Upper lobe of left lung (tissue), 6 donors: ENCODE results near the gene INPP4B. TPM values are rescaled to one million over a fixed set of nuclear protein-coding genes. Genes with fewer than 3 reads are reported as not detected.
"Not testable (repeated sequence)": the region's sequence is repeated elsewhere in the genome, so short reads cannot be mapped to it uniquely, and the experiment has no call there.

Source experiments
- ATAC-seq, 2 donors: fragments of 200-7000 bp; cut with Tn5 transposase; one replicate each; pipeline ENCODE4 v1.9.1; 2022; ENCODE audit warnings: mild to moderate bottlenecking in 2 of 2, moderate library complexity in 2 of 2; ENCODE audit not compliant: low FRiP score in 2 of 2
- DNase-seq, 2 donors: peaks; one replicate each; pipeline ENCODE4 v3.0.0-alpha.2; 2019 to 2020
- H3K27ac ChIP-seq, 4 donors: fragments of 200-600 bp; sonication (generic); one replicate each; pipeline ENCODE4 v1.5.1; 2016 to 2019
- H3K27me3 ChIP-seq, 4 donors: fragments of 200-600 bp; sonication (generic); one replicate each; pipeline ENCODE4 v1.5.1; 2017 to 2019
- H3K36me3 ChIP-seq, 4 donors: fragments of 200-600 bp; sonication (generic); one replicate each; pipeline ENCODE4 v1.5.1; 2016 to 2019
- H3K4me1 ChIP-seq, 4 donors: fragments of 200-600 bp; sonication (generic); one replicate each; pipeline ENCODE4 v1.5.1; 2018 to 2019
- H3K4me3 ChIP-seq, 4 donors: fragments of 200-600 bp; sonication (generic); one replicate each; pipeline ENCODE4 v1.5.1; 2017 to 2019; ENCODE audit warnings: mild to moderate bottlenecking in 2 of 4, moderate library complexity in 1 of 4
- H3K9me3 ChIP-seq, 4 donors: fragments of 200-600 bp; sonication (generic); one replicate each; pipeline ENCODE4 v1.5.1; 2018 to 2019
- EP300 ChIP-seq, 4 donors: sonication (generic); formaldehyde crosslinking; IDR thresholded peaks; one replicate each; pipeline ENCODE4 v1.5.1; 2017; ENCODE audit warnings: antibody characterized with exemption in 4 of 4, control low read depth in 2 of 4
- POLR2A ChIP-seq, 4 donors: fragments of 450-650 bp; IDR thresholded peaks; one replicate each; pipeline ENCODE4 v1.5.1; 2016 to 2017; ENCODE audit warnings: antibody characterized with exemption in 4 of 4, mild to moderate bottlenecking in 2 of 4
- POLR2AphosphoS5 ChIP-seq, 2 donors: sonication (generic); formaldehyde crosslinking; IDR thresholded peaks; one replicate each; pipeline ENCODE4 v1.5.1; 2017; ENCODE audit warnings: antibody characterized with exemption in 2 of 2
- WGBS, 2 donors: methylation state at CpG; one replicate each; pipeline ENCODE4 v1.1.5; 2017 to 2018; 5-methylcytosine and 5-hydroxymethylcytosine counted together
- total RNA-seq, 6 donors: library from RNA; depleted of rRNA in 4 of 6; stranded (reverse); fragments of >200 nt in 4 of 6; gene quantifications; one replicate each; pipeline versions ENCODE4 v1.1.0 to v1.2.1, GENCODE V29; 2016 to 2021
- TF ChIP-seq, protein P1 (sequence below), 6 experiments: fragments of 450-650 bp in 4 of 6; fragments of 200-600 bp in 2 of 6; sonication (generic) in 2 of 6; IDR thresholded peaks; one replicate each; pipeline ENCODE4 v1.5.1; 2016 to 2019; ENCODE audit warnings: antibody characterized with exemption in 6 of 6
- donor health status: DM: no; HTN: no; CAD: no; lungs with moderate emphysema.
- donor health status: DM: no; HTN: yes; CAD: no; lungs with severe emphysema.

Gene INPP4B
- total RNA-seq, 6 donors from 2014 or later = 4.7 to 31.4 (median 10.4) TPM

GRCh38 chr4:142648378-142648777, 197.7 kb downstream of the INPP4B start:
- 76 to 86% methylated on average over 4 to 5 of the region's 5 CpGs for WGBS, 2 donors

GRCh38 chr4:142645475-142646108, 200.5 kb downstream of the INPP4B start:
- ATAC-seq (no peak), DNase-seq (no peak)
- WGBS, 2 donors = 38 to 50% methylated on average over 4 of the region's 4 CpGs
- H3K27ac ChIP-seq = no peak overlapping the region
- H3K27me3 ChIP-seq = no peaks in the 10 kb centered on the region
- TF ChIP-seq POLR2AphosphoS5 (IDR thresholded peaks at IDR 0.05) (no peak), POLR2A (IDR thresholded peaks at IDR 0.05) (no peak), EP300 (IDR thresholded peaks at IDR 0.05) (no peak)
- TF ChIP-seq, protein P1, sequence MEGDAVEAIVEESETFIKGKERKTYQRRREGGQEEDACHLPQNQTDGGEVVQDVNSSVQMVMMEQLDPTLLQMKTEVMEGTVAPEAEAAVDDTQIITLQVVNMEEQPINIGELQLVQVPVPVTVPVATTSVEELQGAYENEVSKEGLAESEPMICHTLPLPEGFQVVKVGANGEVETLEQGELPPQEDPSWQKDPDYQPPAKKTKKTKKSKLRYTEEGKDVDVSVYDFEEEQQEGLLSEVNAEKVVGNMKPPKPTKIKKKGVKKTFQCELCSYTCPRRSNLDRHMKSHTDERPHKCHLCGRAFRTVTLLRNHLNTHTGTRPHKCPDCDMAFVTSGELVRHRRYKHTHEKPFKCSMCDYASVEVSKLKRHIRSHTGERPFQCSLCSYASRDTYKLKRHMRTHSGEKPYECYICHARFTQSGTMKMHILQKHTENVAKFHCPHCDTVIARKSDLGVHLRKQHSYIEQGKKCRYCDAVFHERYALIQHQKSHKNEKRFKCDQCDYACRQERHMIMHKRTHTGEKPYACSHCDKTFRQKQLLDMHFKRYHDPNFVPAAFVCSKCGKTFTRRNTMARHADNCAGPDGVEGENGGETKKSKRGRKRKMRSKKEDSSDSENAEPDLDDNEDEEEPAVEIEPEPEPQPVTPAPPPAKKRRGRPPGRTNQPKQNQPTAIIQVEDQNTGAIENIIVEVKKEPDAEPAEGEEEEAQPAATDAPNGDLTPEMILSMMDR (IDR thresholded peaks at IDR 0.05) = no peak
- H3K9me3 ChIP-seq = peaks cover 0 to under 1% (median 0%) of the 10 kb centered on the region in 4 donors
- no peaks in the 10 kb centered on the region for H3K36me3 ChIP-seq
- peaks cover 0 to 7% (median 0%) of the 10 kb centered on the region in 4 donors for H3K4me1 ChIP-seq
- no peak overlapping the region for H3K4me3 ChIP-seq

More at GRCh38 chr4:142648378-142648777, 197.7 kb downstream of the INPP4B start:
- peaks cover 0 to 7% (median 0%) of the 10 kb centered on the region in 4 donors for H3K4me1 ChIP-seq
- H3K36me3 ChIP-seq = no peaks in the 10 kb centered on the region
- no peak for DNase-seq
- H3K27me3 ChIP-seq = no peaks in the 10 kb centered on the region
- no peak for ATAC-seq
- no peak for TF ChIP-seq POLR2A (IDR thresholded peaks at IDR 0.05)
- TF ChIP-seq POLR2AphosphoS5 (IDR thresholded peaks at IDR 0.05) = no peak
- TF ChIP-seq, protein P1 (IDR thresholded peaks at IDR 0.05) = no peak
- no peak for TF ChIP-seq EP300 (IDR thresholded peaks at IDR 0.05)
- H3K27ac ChIP-seq = no peak overlapping the region
- no peak overlapping the region for H3K4me3 ChIP-seq
- peaks cover 0 to 28% (median 5%) of the 10 kb centered on the region in 4 donors for H3K9me3 ChIP-seq

DNA sequence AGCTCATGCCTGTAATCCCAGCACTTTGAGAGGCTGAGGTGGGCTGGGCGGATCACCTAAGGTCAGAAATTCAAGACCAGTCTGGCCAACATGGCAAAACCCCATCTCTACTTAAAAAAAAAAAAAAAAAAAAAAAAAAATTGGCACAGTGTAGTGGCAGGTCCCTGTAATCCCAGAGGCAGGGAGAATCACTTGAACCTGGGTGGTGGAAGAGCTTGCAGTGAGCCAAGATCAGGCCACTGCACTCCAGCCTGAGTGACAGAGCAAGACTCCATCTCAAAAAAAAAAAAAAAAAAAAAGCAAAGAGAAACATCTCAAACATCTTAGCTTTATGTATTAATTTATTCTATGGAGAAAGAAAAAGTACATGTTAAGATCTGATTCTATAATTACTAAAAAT, 201.5 kb downstream of the INPP4B start:
- not testable (repeated sequence) for H3K4me3 ChIP-seq, H3K27me3 ChIP-seq, H3K4me1 ChIP-seq, H3K36me3 ChIP-seq, ATAC-seq, DNase-seq, H3K27ac ChIP-seq, H3K9me3 ChIP-seq
- WGBS, 2 donors = 90 to 95% methylated on average over 1 of the region's 1 CpG

DNA sequence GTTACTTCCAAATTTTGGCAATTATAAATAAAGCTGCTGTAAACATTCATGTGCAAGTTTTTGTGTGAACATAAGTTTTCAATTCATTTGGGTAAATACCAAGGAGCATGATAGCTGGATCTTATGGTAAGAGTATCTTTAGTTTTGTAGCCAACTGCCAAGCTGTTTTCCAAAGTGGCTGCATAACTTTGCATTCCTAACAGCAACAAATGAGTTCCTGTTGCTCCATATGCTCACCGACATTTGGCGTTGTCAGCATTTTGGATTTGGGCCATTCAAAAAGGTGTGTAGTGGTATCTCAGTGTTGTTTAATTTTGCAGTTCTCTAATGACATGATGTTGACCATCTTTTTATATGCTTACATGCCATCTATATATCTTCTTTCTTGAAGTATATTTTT, 208.5 kb downstream of the INPP4B start:
- ATAC-seq = no peak
- no peaks in the 10 kb centered on the region for H3K36me3 ChIP-seq
- H3K4me3 ChIP-seq = no peak overlapping the region
- no peaks in the 10 kb centered on the region for H3K4me1 ChIP-seq
- 82 to 94% methylated on average over 2 of the region's 2 CpGs for WGBS, 2 donors
- no peaks in the 10 kb centered on the region for H3K9me3 ChIP-seq
- TF ChIP-seq POLR2A (IDR thresholded peaks at IDR 0.05) (no peak), EP300 (IDR thresholded peaks at IDR 0.05) (no peak), POLR2AphosphoS5 (IDR thresholded peaks at IDR 0.05) (no peak)
- no peak for DNase-seq
- no peak overlapping the region for H3K27ac ChIP-seq
- H3K27me3 ChIP-seq = no peaks in the 10 kb centered on the region

GRCh38 chr4:142631836-142632235, 214.3 kb downstream of the INPP4B start:
- no peaks in the 10 kb centered on the region for H3K4me1 ChIP-seq
- TF ChIP-seq POLR2A (IDR thresholded peaks at IDR 0.05) = no peak
- no peak for TF ChIP-seq POLR2AphosphoS5 (IDR thresholded peaks at IDR 0.05)
- TF ChIP-seq EP300 (IDR thresholded peaks at IDR 0.05) = no peak
- TF ChIP-seq, protein P1 (IDR thresholded peaks at IDR 0.05) = no peak
- no peaks in the 10 kb centered on the region for H3K27me3 ChIP-seq
- no peak overlapping the region for H3K27ac ChIP-seq
- ATAC-seq = no peak
- no peaks in the 10 kb centered on the region for H3K9me3 ChIP-seq
- DNase-seq = no peak
- no peak overlapping the region for H3K4me3 ChIP-seq
- no peaks in the 10 kb centered on the region for H3K36me3 ChIP-seq
- 86 to 90% methylated on average over 2 of the region's 2 CpGs for WGBS, 2 donors

DNA sequence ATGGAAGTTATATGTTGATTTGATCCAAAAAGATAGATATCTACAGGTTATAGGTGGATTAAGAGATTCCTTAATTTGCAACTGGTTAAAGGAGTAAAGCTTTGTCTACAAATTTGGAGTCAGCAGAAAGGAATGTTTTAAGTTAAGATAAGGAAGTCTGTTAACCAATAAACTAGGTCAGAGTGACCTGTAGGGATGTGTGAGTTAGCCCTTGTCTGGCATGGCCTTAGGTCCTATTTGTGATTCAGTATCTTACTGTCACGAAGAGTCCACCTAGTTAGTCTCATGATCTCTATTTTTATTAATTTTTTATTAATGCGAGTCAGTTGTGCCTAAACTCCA, 230.8 kb downstream of the INPP4B start:
- no peak overlapping the region for H3K27ac ChIP-seq
- no peak for ATAC-seq

More for the DNA sequence above, 230.8 kb downstream of the INPP4B start:
- WGBS, 2 donors = 84 to 93% methylated on average over 2 of the region's 2 CpGs
- Histone ChIP-seq H3K27me3 (no peaks in the 10 kb centered on the region), H3K36me3 (no peaks in the 10 kb centered on the region), H3K4me1 (no peaks in the 10 kb centered on the region), H3K4me3 (no peak overlapping the region), H3K9me3 (no peaks in the 10 kb centered on the region)
- TF ChIP-seq POLR2A (IDR thresholded peaks at IDR 0.05) (no peak), POLR2AphosphoS5 (IDR thresholded peaks at IDR 0.05) (no peak), EP300 (IDR thresholded peaks at IDR 0.05) (no peak)
- TF ChIP-seq, protein P1 (IDR thresholded peaks at IDR 0.05) = no peak
- no peak for DNase-seq
